ENCODE results near the gene LPXN. TPM values are rescaled to one million over a fixed set of nuclear protein-coding genes. Genes with fewer than 3 reads are reported as not detected.

Gene LPXN
- total and polyA plus RNA-seq, 3 donors from 2014 or later = 14.5 to 17.3 (median 15.8) TPM

- H3K9me3 ChIP-seq = no peaks in the 10 kb centered on the region
- DNase-seq = no peak
- no peaks in the 10 kb centered on the region for H3K36me3 ChIP-seq (ENCODE audit: low read depth, missing control alignments)
- H3K4me1 ChIP-seq = peaks cover 2% of the 10 kb centered on the region
- no peak overlapping the region for H3K4me3 ChIP-seq
- WGBS, 2 donors = 90 to 92% methylated on average over 3 of the region's 3 CpGs
- no peak overlapping the region for H3K27ac ChIP-seq
- TF ChIP-seq CTCF (IDR thresholded peaks at IDR 0.05) (no peak), POLR2A (IDR thresholded peaks at IDR 0.05) (no peak)
- H3K27me3 ChIP-seq = no peaks in the 10 kb centered on the region
- intact Hi-C loops (cut with DNase I; ENCODE audit: low total_unique reads) = no loop called here
Measured at GRCh38 chr11:58530236-58530635, 45.4 kb downstream of the LPXN start.

GRCh38 chr11:58527429-58527828 is 48.2 kb downstream of the LPXN start:
- TF ChIP-seq CTCF (IDR thresholded peaks at IDR 0.05) (no peak), POLR2A (IDR thresholded peaks at IDR 0.05) (no peak)
- WGBS, 2 donors = 93 to 94% methylated on average over 6 of the region's 6 CpGs
- H3K4me1 ChIP-seq = peaks cover 13% of the 10 kb centered on the region
- H3K27ac ChIP-seq = no peak overlapping the region
- H3K36me3 ChIP-seq (ENCODE audit: low read depth, missing control alignments) = no peaks in the 10 kb centered on the region
- H3K4me3 ChIP-seq = no peak overlapping the region
- no peaks in the 10 kb centered on the region for H3K9me3 ChIP-seq
- no peaks in the 10 kb centered on the region for H3K27me3 ChIP-seq
- DNase-seq = no peak
- intact Hi-C loops (cut with DNase I; ENCODE audit: low total_unique reads) = no loop called here

- intact Hi-C loops (cut with DNase I; ENCODE audit: low total_unique reads) = no loop called here
- Histone ChIP-seq H3K4me3 (no peak overlapping the region), H3K27ac (no peak overlapping the region), H3K9me3 (no peaks in the 10 kb centered on the region), H3K4me1 (peaks cover 13% of the 10 kb centered on the region), H3K27me3 (no peaks in the 10 kb centered on the region), H3K36me3 (ENCODE audit: low read depth, missing control alignments) (no peaks in the 10 kb centered on the region)
- no peak for TF ChIP-seq POLR2A (IDR thresholded peaks at IDR 0.05)
- no peak for TF ChIP-seq CTCF (IDR thresholded peaks at IDR 0.05)
- DNase-seq = no peak
- 70 to 76% methylated on average over 3 of the region's 3 CpGs for WGBS, 2 donors
Measured at GRCh38 chr11:58526721-58527120, 48.9 kb downstream of the LPXN start.

GRCh38 chr11:58525037-58525614 is 50.5 kb downstream of the LPXN start:
- DNase-seq = no peak
- H3K4me3 ChIP-seq = no peak overlapping the region
- no peak overlapping the region for H3K27ac ChIP-seq
- WGBS, 2 donors = 18 to 25% methylated on average over 6 of the region's 6 CpGs
- peaks cover 13% of the 10 kb centered on the region for H3K4me1 ChIP-seq
- no peaks in the 10 kb centered on the region for H3K9me3 ChIP-seq
- intact Hi-C loops (cut with DNase I; ENCODE audit: low total_unique reads) = no loop called here
- TF ChIP-seq CTCF (IDR thresholded peaks at IDR 0.05) (no peak), POLR2A (IDR thresholded peaks at IDR 0.05) (no peak)
- no peaks in the 10 kb centered on the region for H3K36me3 ChIP-seq (ENCODE audit: low read depth, missing control alignments)
- no peaks in the 10 kb centered on the region for H3K27me3 ChIP-seq
